Smooth muscle cell of the brain vasculature (primary cell): ENCODE measurements around the gene LRRC45.

Source experiments
- DNase-seq: peaks from one replicate; pipeline ENCODE4 v3.0.0-alpha.2; 2012; ENCODE audit warnings: low read depth, low spot score

The LRRC45 gene

GRCh38 chr17:82018989-82019689 lies 4.0 kb upstream of the LRRC45 start:
- no peak for DNase-seq

GRCh38 chr17:82019690-82020571 lies 3.2 kb upstream of the LRRC45 start:
- DNase-seq: no peak

GRCh38 chr17:82020572-82021106 lies 2.5 kb upstream of the LRRC45 start:
- DNase-seq: no peak

GRCh38 chr17:82021107-82021899 lies 1.8 kb upstream of the LRRC45 start:
- no peak for DNase-seq

- no peak for DNase-seq
Observed at GRCh38 chr17:82021900-82022309, 1.2 kb upstream of the LRRC45 start.

- no peak for DNase-seq
Observed at GRCh38 chr17:82022310-82022980, 660 bp upstream of the LRRC45 start, which contains the start of gene CENPX. Gene CENPX, minus strand, starts transcription at chr17:82022878. Its CDS starts 17 bp downstream, at chr17:82022861.

GRCh38 chr17:82023447-82024241 lies 539 bp downstream of the LRRC45 start:
- no peak for DNase-seq

GRCh38 chr17:82024859-82025258 lies 1.8 kb downstream of the LRRC45 start:
- no peak for DNase-seq

- DNase-seq: no peak
Observed at GRCh38 chr17:82025401-82026107, 2.4 kb downstream of the LRRC45 start.

- no peak for DNase-seq
Observed at GRCh38 chr17:82028246-82028645, 5.1 kb downstream of the LRRC45 start.

- DNase-seq: no peak
Observed at GRCh38 chr17:82028966-82029365, 5.9 kb downstream of the LRRC45 start.

GRCh38 chr17:82029391-82029790 lies 6.3 kb downstream of the LRRC45 start:
- DNase-seq: no peak

- no peak for DNase-seq
Observed at GRCh38 chr17:82029990-82030469, 6.9 kb downstream of the LRRC45 start.

- peak; percentile 59 for DNase-seq
Observed at GRCh38 chr17:82030470-82031302, 7.6 kb downstream of the LRRC45 start.

GRCh38 chr17:82031303-82031884 lies 8.3 kb downstream of the LRRC45 start, which contains the start of gene RAC3:
Gene RAC3, plus strand, starts transcription at chr17:82031678. Its CDS starts 84 bp downstream, at chr17:82031762.
- DNase-seq: no peak

- no peak for DNase-seq
Observed at GRCh38 chr17:82031885-82032627, 9.0 kb downstream of the LRRC45 start.

- no peak for DNase-seq
Observed at GRCh38 chr17:82033359-82034085, 10.4 kb downstream of the LRRC45 start.
